ENCODE results near the gene ECE1.
"Not testable (repeated sequence)": the region's sequence is repeated elsewhere in the genome, so short reads cannot be mapped to it uniquely, and the experiment has no call there.

Gene ECE1

DNA sequence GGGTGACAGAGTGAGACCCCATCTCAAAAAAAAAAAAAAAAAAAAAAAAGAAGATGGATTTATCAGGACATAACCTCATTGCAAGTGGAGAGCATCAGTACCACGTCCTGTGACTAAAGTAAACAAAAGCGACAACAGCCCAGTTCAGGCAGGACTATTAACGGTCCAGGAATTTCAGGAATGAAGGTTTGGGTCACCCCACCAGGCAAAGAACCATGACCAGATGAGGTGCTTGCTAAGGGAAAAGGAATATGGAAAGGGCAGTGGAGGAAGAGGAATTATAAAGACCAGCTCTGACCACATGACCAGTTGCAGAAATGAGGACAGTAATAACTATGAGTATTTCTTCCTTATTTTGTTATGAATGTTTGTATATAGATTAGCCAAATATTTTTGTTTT lies 78.1 kb downstream of the ECE1 start:
- no peak overlapping the region for H3K4me3 Mint-ChIP-seq
- no peaks in the 10 kb centered on the region for H3K27me3 Mint-ChIP-seq
- DNase-seq (no peak), ATAC-seq (no peak)
- H3K36me3 Mint-ChIP-seq (ENCODE audit: low read depth): peaks cover 1% of the 10 kb centered on the region
- H3K9me3 Mint-ChIP-seq: no peaks in the 10 kb centered on the region
- H3K27ac Mint-ChIP-seq: no peak overlapping the region
- peaks cover 4% of the 10 kb centered on the region for H3K4me1 Mint-ChIP-seq

DNA sequence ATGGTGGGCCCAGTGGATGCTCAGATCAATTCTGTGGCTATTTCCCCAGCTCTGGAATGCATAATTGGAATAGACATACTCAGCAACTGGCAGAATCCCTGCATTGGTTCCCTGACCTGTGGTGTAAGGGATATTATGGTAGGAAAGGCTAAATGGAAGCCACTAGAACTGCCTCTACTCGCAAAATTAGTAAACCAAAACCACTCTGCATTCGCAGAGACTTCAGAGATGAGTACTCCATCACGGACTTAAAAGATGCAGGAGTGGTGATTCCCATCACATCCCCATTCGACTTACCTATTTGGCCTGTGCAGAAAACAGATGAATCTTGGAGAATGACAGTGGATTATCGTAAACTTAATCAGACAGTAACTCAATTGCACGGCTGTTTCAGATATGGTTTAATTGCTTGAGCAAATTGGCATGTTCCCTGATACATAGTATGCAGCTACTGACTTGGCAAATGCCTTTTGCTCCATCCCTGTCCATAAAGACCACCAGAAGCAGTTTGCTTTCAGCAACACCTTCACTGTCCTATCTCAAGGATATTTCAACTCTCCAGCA lies 82.0 kb downstream of the ECE1 start:
- not testable (repeated sequence) for H3K27me3 Mint-ChIP-seq; DNase-seq; ATAC-seq; H3K4me1 Mint-ChIP-seq; H3K27ac Mint-ChIP-seq; H3K9me3 Mint-ChIP-seq; H3K36me3 Mint-ChIP-seq (ENCODE audit: low read depth); H3K4me3 Mint-ChIP-seq

DNA sequence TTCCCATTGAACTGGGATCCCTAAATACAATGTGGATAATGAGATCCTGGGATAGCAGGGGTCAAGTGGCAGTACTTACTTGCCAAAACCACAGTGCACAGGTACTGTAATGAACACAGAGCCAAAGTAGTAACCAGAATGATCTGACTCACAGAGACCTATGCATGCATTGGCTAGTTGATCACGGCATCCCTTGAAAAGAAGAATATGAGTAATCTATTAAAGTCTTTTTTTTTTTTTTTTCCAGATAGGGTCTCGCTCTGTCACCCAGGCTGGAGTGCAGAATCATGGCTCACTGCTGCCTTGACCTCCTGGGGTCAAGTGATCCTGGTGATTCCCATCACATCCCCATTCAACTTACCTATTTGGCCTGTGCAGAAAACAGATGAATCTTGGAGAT lies 84.1 kb downstream of the ECE1 start:
- DNase-seq (no peak), ATAC-seq (peak; percentile 66)
- Mint-ChIP-seq H3K4me3 (no peak overlapping the region), H3K27ac (no peak overlapping the region), H3K27me3 (no peaks in the 10 kb centered on the region), H3K36me3 (ENCODE audit: low read depth) (no peaks in the 10 kb centered on the region), H3K9me3 (no peaks in the 10 kb centered on the region), H3K4me1 (no peaks in the 10 kb centered on the region)

DNA sequence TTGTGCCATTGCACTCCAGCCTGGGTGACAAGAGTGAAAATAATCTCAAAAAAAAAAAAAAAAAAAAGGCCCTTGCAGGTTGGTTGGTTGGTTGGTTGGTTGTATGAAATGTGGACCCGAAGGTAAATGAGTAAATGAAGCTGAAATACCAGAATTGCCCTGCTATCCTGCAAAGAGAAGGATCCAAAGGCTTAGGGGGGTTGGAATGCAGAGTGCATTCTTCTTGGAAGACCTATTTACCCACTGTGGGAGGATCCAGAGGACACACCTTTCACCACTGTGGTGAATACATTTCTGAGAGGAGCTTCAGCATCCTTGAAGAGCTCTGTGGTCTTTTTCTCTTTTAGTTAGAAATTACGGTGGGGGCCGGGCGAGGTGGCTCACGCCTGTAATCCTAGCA lies 84.8 kb downstream of the ECE1 start:
- no peaks in the 10 kb centered on the region for H3K27me3 Mint-ChIP-seq

DNA sequence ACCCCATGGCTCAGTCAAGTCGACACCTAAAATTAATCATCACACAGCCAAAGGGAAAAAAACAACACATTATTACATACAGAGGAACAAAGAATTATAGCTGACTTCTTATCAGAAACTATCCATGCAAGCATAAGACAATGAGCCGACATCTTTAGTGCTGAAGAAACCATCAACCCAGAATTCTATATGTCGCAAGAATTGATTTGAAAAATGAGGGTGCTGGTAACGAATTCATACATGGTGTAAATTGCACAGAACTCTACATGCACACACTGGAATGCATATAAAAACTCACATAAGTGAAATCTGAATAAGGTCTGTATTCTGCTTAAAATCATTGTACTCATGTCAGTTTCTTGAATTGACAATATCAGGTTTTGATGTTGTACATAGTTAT lies 88.6 kb downstream of the ECE1 start:
- Mint-ChIP-seq H3K36me3 (ENCODE audit: low read depth) (no peaks in the 10 kb centered on the region), H3K4me1 (no peaks in the 10 kb centered on the region), H3K27ac (no peak overlapping the region), H3K9me3 (no peaks in the 10 kb centered on the region), H3K4me3 (no peak overlapping the region), H3K27me3 (peaks cover 2% of the 10 kb centered on the region)
- no peak for DNase-seq
- no peak for ATAC-seq

More for the DNA sequence above, 84.8 kb downstream of the ECE1 start:
- Mint-ChIP-seq H3K27ac (no peak overlapping the region), H3K4me3 (no peak overlapping the region), H3K9me3 (no peaks in the 10 kb centered on the region), H3K36me3 (ENCODE audit: low read depth) (no peaks in the 10 kb centered on the region), H3K4me1 (no peaks in the 10 kb centered on the region)
- ATAC-seq (no peak), DNase-seq (no peak)

DNA sequence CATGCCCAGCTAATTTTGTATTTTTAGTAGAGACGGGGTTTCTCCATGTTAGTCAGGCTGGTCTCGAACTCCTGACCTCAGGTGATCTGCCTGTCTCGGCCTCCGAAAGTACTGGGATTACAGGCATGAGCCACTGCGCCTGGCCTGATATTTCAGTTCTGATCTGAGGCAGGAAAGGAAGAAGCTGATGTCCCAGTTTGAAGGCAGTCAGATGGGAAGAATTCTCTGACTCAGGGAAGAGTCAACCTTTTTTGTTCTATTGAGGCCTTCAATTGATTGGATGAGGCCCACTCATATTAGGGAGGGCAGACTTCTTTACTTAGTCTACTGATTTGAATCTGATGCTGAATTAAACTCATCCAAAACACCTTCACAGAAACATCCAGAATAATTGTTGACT lies 89.0 kb downstream of the ECE1 start:
- H3K9me3 Mint-ChIP-seq; H3K36me3 Mint-ChIP-seq (ENCODE audit: low read depth); H3K4me3 Mint-ChIP-seq; H3K4me1 Mint-ChIP-seq; H3K27me3 Mint-ChIP-seq; DNase-seq; H3K27ac Mint-ChIP-seq; ATAC-seq: not testable (repeated sequence)

DNA sequence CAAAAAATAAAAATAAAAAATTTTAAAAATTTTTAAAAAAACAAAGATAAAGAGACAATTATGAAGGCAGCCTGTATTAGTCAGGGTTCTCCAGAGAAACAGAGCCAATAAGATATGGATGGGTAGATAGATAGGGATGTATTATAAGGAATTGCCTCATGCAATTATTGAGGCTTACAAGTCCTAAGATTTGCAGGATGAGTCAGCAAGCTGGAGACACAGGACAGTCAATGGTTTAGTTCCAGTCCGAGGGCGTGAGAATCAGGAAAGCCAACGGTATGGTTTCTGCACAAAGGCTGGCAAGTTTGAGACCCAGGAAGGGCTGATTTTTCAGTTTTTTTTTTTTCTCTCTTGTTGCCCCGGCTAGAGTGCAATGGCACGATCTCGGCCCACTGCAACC lies 89.5 kb downstream of the ECE1 start:
- DNase-seq: no peak
- Mint-ChIP-seq H3K9me3 (no peaks in the 10 kb centered on the region), H3K27ac (no peak overlapping the region), H3K36me3 (ENCODE audit: low read depth) (no peaks in the 10 kb centered on the region), H3K4me1 (no peaks in the 10 kb centered on the region), H3K27me3 (peaks cover 6% of the 10 kb centered on the region), H3K4me3 (no peak overlapping the region)
- no peak for ATAC-seq

DNA sequence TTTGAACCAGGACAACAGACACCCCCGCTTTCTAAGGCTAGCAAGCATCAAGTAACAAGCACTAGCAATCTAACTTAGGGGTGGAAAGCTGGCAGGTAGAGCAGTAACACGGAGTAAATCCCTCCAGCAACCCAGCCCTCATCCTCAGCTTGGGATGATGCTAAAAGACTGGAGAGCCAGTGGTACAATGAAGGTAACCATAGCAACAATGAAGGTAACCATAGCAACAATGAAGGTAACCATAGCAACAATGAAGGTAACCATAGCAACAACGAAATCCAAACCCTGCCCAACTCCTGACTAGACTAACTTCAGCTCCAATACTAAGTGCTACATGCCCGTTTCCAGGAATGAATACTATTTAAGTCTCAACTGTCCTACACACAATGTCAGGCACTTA lies 91.3 kb downstream of the ECE1 start:
- no peaks in the 10 kb centered on the region for H3K4me1 Mint-ChIP-seq
- no peak for DNase-seq
- no peaks in the 10 kb centered on the region for H3K9me3 Mint-ChIP-seq
- H3K4me3 Mint-ChIP-seq: no peak overlapping the region
- H3K36me3 Mint-ChIP-seq (ENCODE audit: low read depth): no peaks in the 10 kb centered on the region
- no peak overlapping the region for H3K27ac Mint-ChIP-seq
- peaks cover 9% of the 10 kb centered on the region for H3K27me3 Mint-ChIP-seq
- no peak for ATAC-seq

DNA sequence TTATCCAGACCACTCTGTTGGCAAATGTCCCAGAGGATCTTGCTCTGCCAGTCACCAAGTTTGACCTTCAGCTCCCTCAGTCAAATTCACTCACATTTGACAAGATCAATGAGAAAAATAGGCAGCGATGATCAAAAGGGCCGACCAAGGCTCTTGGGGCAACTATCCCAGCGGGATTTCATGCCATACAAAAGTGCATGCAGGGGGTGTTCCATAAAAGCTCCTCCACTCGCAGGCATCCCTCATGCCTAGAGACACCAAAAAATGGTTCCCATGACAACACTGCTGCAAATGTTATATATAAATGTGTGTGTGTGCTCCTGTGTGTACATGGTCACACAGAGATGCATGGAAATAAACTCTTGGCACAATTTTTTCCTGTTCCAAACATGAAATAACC lies 97.4 kb downstream of the ECE1 start:
- Mint-ChIP-seq H3K27me3 (peaks cover 12% of the 10 kb centered on the region), H3K9me3 (no peaks in the 10 kb centered on the region), H3K4me1 (no peaks in the 10 kb centered on the region), H3K27ac (no peak overlapping the region), H3K4me3 (no peak overlapping the region), H3K36me3 (ENCODE audit: low read depth) (no peaks in the 10 kb centered on the region)
- no peak for DNase-seq
- ATAC-seq: no peak

DNA sequence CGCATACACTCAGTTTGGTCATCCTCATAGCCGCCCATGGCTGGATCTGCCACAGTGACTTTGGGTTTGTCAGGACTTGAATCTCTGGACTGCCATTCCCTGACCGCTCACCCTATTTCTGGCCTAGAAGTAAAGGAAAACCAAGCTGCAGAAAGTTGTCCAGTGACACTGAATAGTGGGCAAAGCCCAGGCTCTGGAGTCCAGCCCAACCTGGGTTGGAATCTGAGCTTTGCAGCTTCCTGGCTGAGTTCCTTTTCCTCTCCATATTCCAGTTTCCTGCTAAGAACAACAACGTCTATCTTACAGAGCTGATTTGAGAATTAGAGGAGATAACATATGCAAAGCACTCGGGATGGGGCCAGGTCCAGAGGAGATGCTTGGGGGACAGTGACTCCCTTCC lies 98.0 kb downstream of the ECE1 start:
- Mint-ChIP-seq H3K9me3 (no peaks in the 10 kb centered on the region), H3K36me3 (ENCODE audit: low read depth) (no peaks in the 10 kb centered on the region), H3K27me3 (peaks cover 12% of the 10 kb centered on the region), H3K4me1 (no peaks in the 10 kb centered on the region), H3K27ac (no peak overlapping the region), H3K4me3 (no peak overlapping the region)
- DNase-seq (no peak), ATAC-seq (no peak)

DNA sequence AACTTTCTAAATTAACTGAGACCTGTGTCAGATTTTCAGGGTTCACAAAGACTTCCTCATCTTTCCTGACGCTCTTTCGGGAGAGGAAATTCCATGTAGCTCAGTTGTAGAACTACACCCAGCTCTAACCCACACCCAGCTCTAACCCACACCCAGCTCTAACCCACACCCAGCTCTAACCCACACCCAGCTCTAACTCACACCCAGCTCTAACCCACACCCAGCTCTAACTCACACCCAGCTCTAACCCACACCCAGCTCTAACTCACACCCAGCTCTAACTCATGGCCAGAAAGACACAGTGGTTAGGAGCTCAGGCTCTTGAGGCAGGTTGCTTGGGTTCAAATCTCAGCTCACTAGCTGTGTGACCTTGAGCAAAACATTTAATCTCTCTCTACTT lies 99.5 kb downstream of the ECE1 start:
- H3K4me3 Mint-ChIP-seq; H3K27ac Mint-ChIP-seq; DNase-seq; H3K9me3 Mint-ChIP-seq; H3K36me3 Mint-ChIP-seq (ENCODE audit: low read depth); H3K4me1 Mint-ChIP-seq; ATAC-seq; H3K27me3 Mint-ChIP-seq: not testable (repeated sequence)

DNA sequence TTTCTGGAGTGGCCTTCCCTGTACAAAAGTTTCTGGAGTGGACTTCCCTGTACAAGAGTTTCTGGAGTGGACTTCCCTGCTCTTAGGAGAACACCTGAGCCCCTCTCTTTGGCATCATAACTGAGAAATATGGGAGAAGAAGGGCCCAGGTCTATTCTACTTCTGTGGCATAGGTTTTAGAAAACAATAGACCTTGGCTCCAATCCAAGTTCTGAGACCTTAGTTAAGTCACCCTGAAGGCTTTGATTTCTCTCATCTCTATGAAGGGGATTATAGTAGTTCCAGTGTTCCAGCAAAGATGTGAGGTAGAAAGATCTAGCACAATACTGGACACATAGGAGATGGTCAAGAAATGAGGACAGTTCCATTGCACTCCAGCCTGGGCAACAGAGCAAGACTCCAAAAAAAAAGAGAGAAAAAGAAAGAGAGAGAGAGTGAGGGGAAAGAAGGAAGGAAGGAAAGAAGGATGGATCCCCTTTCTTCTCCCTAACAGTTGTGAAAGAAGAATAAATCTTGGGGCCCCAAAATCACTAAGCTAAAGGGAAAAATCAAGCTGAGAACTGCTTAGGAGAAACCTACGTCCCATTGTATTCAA lies 100.3 kb downstream of the ECE1 start:
- no peak overlapping the region for H3K4me3 Mint-ChIP-seq
- no peaks in the 10 kb centered on the region for H3K36me3 Mint-ChIP-seq (ENCODE audit: low read depth)
- no peak overlapping the region for H3K27ac Mint-ChIP-seq
- no peaks in the 10 kb centered on the region for H3K9me3 Mint-ChIP-seq
- no peaks in the 10 kb centered on the region for H3K4me1 Mint-ChIP-seq
- ATAC-seq (no peak), DNase-seq (no peak)
- H3K27me3 Mint-ChIP-seq: peaks cover 5% of the 10 kb centered on the region

DNA sequence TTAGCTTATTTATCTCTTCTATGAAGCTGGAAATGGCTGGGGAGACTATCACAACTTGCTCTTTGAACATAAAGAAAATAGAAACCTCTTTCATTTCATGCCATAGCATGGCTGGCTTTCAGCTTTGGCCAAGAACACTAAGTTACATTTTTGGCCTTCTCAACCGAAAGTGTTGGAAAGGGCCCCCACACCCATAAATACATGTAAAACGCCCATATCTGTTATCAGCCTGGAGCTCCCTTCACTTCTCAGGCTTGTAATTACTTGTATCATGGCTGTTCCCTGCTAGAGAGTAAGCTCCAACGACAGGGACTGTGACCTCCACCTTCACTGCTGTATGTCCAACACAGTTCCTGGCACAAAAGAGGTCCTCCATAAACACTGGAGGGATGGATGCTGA lies 100.8 kb downstream of the ECE1 start:
- Mint-ChIP-seq H3K36me3 (ENCODE audit: low read depth) (no peaks in the 10 kb centered on the region), H3K27ac (no peak overlapping the region), H3K9me3 (no peaks in the 10 kb centered on the region), H3K4me1 (peaks cover 2% of the 10 kb centered on the region), H3K27me3 (peaks cover 5% of the 10 kb centered on the region), H3K4me3 (no peak overlapping the region)
- ATAC-seq (no peak), DNase-seq (no peak)

DNA sequence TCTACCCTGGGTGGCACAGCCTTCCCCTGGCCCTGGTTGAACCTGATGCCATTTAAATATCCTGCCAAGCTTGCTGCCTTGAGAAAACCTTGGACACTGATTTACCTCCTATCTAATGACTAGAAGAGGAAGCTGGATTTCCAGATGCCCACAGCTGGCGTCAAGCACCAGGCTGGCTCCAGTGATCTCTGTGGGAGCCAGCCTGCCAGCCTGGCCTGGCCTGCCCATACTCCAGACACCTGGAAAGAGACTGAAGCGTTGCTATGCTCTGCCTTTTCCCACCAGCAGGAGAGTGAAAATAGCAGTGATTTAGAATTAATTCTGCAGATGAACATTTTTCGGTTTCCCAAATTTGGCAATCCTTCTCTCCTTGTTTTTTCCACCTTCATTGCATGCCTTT lies 102.0 kb downstream of the ECE1 start:
- no peaks in the 10 kb centered on the region for H3K36me3 Mint-ChIP-seq (ENCODE audit: low read depth)
- no peak for ATAC-seq
- H3K27me3 Mint-ChIP-seq: peaks cover 4% of the 10 kb centered on the region
- H3K27ac Mint-ChIP-seq: no peak overlapping the region
- H3K4me3 Mint-ChIP-seq: no peak overlapping the region
- no peak for DNase-seq
- H3K9me3 Mint-ChIP-seq: no peaks in the 10 kb centered on the region
- peaks cover 5% of the 10 kb centered on the region for H3K4me1 Mint-ChIP-seq

DNA sequence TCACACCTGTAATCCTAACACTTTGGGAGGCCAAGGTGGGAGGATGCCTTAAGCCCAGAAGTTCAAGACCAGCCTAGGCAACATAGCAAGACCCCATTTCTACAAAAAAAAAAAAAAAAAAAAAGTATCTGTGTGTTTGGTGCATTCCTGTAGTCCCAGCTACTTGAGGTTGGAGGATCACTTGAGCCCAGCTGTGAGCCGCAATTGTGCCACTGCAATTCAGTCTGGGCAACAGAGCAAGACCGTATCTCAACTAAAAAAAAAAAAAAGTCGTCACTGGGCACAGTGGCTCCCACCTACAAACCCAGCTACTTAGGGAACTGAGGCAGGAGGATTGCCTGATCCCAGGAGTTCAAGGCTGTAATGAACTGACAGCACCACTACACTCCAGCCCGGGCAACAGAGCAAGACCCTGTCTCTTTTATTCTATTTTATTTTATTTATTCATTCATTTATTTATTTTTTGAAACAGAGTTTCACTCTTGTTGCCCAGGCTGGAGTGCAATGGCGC lies 105.0 kb downstream of the ECE1 start:
- H3K9me3 Mint-ChIP-seq: no peaks in the 10 kb centered on the region
- ATAC-seq: no peak
- H3K27ac Mint-ChIP-seq: no peak overlapping the region
- peaks cover 3% of the 10 kb centered on the region for H3K27me3 Mint-ChIP-seq
- H3K4me3 Mint-ChIP-seq: no peak overlapping the region
- DNase-seq: no peak
- no peaks in the 10 kb centered on the region for H3K36me3 Mint-ChIP-seq (ENCODE audit: low read depth)
- peaks cover 5% of the 10 kb centered on the region for H3K4me1 Mint-ChIP-seq

DNA sequence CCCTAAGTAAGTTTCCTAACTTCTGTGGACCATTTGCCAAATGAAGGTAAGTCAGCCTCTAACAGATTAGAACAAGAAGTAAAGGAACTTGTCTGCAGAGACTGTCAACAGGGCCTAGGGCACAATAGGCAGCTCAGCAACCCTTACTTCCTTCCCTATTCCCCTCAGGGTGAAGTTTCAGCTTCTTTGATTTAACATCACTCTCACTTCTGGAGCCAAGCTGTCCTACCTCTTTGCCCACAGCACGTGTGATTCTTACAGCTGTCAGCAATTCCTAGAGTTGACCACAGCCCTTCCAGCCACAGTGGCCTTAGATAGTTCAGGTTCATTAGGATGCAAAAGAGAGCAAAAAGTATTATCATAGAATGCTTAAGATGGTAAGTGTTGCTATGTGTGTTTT lies 106.0 kb downstream of the ECE1 start:
- no peak overlapping the region for H3K4me3 Mint-ChIP-seq
- H3K4me1 Mint-ChIP-seq: peaks cover 5% of the 10 kb centered on the region
- H3K9me3 Mint-ChIP-seq: no peaks in the 10 kb centered on the region
- no peak for ATAC-seq
- peaks cover 3% of the 10 kb centered on the region for H3K27me3 Mint-ChIP-seq
- no peak overlapping the region for H3K27ac Mint-ChIP-seq
- DNase-seq: no peak
- H3K36me3 Mint-ChIP-seq (ENCODE audit: low read depth): no peaks in the 10 kb centered on the region

All from activated naive CD8-positive, alpha-beta T cell treated with anti-CD3 and anti-CD28 coated beads, Interleukin-2, amount 50 U/mL, for 24 hours (primary cell).